Stimulated activated CD8-positive, alpha-beta memory T cell treated with anti-CD3 and anti-CD28 coated beads, Interleukin-15, amount 100 ng/mL, for 4 hours (primary cell): ENCODE results near the gene MTHFSD.

Source experiments
- DNase-seq, 2 donors: peaks; one replicate each; pipeline ENCODE4 v3.0.0-alpha.2; 2020; ENCODE audit warnings: low read depth in 2 of 2

The MTHFSD gene

DNA sequence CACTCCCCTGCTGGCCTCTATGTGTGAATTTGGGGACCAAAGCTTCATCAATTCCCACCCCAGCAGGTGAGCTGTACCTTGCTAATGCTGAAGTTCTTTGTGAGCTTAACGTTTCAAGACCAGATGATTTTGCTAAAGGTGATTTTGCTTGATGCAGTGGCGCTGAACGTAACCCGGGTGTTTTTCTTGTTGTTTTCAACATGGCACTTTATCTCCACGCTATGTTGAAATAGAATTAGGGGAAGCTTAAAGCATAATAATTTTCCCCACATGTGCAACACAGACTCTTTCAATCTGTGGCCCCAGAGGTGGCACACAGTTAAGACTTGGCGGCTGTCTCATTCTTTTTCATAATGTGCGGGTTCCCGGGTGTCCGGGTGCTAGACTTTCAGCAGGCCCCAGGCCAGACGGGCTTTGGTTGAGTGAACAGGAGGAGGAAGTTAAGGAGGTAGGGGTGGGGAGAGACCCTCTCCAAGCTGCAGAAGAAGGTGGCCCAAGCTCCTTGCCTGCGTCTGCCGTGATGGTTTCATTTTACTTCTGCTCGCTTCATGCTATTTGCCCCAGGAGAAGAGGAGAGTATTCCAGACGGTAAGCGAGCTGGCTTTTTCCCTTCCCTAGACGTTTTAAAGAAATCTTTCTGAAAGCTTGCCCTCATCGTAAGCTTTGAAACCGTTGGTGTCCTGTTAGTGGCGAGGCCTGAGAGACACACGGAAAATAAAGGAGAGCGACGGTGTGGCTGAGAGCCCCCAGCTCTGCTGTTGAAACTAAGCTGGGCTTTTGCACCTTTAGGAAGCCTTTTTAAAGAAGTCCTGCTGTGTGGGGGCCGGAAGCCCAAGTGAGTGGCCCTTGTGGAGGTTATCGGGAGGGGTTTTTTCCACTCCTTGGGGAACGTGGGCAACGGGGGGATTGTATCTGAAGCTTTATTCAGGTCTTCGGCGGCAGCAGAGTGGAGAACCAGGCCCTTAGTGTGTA lies 15.8 kb upstream of the MTHFSD start:
- DNase-seq: no peak

GRCh38 chr16:86569701-86570447 lies 14.8 kb upstream of the MTHFSD start:
- DNase-seq: no peak

DNA sequence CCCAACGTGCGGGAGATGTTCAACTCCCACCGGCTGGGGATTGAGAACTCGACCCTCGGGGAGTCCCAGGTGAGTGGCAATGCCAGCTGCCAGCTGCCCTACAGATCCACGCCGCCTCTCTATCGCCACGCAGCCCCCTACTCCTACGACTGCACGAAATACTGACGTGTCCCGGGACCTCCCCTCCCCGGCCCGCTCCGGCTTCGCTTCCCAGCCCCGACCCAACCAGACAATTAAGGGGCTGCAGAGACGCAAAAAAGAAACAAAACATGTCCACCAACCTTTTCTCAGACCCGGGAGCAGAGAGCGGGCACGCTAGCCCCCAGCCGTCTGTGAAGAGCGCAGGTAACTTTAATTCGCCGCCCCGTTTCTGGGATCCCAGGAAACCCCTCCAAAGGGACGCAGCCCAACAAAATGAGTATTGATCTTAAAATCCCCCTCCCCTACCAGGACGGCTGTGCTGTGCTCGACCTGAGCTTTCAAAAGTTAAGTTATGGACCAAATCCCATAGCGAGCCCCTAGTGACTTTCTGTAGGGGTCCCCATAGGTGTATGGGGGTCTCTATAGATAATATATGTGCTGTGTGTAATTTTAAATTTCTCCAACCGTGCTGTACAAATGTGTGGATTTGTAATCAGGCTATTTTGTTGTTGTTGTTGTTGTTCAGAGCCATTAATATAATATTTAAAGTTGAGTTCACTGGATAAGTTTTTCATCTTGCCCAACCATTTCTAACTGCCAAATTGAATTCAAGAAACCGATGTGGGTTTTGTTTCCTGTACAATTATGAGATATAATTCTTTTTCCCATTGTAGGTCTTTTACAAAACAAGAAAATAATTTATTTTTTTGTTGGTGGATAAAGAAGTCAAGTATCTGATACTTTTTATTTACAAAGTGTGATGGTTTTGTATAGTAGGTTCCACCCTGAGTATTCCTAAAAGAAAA lies 13.9 kb upstream of the MTHFSD start:
- DNase-seq: no peak

DNA sequence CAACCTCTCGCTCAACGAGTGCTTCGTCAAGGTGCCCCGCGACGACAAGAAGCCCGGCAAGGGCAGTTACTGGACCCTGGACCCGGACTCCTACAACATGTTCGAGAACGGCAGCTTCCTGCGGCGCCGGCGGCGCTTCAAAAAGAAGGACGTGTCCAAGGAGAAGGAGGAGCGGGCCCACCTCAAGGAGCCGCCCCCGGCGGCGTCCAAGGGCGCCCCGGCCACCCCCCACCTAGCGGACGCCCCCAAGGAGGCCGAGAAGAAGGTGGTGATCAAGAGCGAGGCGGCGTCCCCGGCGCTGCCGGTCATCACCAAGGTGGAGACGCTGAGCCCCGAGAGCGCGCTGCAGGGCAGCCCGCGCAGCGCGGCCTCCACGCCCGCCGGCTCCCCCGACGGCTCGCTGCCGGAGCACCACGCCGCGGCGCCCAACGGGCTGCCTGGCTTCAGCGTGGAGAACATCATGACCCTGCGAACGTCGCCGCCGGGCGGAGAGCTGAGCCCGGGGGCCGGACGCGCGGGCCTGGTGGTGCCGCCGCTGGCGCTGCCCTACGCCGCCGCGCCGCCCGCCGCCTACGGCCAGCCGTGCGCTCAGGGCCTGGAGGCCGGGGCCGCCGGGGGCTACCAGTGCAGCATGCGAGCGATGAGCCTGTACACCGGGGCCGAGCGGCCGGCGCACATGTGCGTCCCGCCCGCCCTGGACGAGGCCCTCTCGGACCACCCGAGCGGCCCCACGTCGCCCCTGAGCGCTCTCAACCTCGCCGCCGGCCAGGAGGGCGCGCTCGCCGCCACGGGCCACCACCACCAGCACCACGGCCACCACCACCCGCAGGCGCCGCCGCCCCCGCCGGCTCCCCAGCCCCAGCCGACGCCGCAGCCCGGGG lies 12.9 kb upstream of the MTHFSD start:
- no peak for DNase-seq

GRCh38 chr16:86566966-86567700 lies 12.1 kb upstream of the MTHFSD start:
- no peak for DNase-seq

DNA sequence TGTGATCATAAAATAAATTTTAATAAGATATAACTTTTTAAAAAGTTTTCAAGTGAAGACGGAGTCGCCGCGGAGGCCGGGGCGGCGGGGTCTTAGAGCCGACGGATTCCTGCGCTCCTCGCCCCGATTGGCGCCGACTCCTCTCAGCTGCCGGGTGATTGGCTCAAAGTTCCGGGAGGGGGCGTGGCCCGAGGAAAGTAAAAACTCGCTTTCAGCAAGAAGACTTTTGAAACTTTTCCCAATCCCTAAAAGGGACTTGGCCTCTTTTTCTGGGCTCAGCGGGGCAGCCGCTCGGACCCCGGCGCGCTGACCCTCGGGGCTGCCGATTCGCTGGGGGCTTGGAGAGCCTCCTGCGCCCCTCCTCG lies 11.5 kb upstream of the MTHFSD start, which contains the start of gene FOXC2:
FOXC2 (plus strand) TSS at position 229 of the 365 bp plus-strand sequence. CDS start 507 bp downstream, outside the sequence.
- no peak for DNase-seq

DNA sequence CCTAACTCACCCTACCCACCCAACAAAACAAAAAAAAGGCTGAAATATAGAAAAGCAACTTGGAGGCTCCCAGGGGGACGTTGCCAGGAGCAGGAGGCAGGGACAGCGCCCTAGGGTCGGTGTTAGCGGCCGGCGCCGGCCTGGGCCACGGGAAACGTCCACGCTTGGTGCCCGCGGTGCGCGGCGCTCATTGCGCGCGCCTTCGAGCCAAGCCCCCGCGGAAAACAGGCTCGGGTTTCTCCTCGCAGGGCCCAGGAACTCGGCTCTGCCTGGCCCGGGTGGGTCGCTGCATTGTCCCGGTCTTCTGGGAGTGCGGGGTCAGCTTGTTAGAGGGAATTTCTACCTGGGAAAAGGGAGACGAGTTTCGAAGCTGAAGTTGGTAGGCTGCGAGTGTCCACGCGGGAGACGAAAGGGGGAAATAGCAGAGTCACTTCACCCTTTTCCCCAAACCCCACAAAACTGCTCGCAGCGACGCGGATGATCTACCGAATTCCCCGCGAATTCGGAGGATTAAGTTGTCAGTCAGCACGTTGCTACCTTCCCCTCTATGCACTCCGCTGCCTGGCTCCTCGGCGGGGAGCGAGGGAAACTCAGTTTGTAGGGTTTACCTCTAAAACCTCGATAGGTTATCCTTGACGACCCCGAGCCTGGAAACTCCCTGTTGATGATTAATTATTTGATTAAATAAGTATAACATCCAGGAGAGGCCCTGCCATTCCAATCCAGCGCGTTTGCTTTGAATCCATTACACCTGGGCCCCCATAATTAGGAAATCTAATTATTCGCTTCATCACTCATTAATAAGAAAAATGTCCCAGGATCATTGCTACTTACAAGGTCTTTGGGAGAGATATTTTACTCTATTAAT lies 10.8 kb upstream of the MTHFSD start:
- DNase-seq: no peak

- no peak for DNase-seq
Measured at GRCh38 chr16:86565181-86565631, 10.2 kb upstream of the MTHFSD start.

- DNase-seq: peak; percentile 50 to 74
Measured at GRCh38 chr16:86563469-86564345, 8.7 kb upstream of the MTHFSD start.

DNA sequence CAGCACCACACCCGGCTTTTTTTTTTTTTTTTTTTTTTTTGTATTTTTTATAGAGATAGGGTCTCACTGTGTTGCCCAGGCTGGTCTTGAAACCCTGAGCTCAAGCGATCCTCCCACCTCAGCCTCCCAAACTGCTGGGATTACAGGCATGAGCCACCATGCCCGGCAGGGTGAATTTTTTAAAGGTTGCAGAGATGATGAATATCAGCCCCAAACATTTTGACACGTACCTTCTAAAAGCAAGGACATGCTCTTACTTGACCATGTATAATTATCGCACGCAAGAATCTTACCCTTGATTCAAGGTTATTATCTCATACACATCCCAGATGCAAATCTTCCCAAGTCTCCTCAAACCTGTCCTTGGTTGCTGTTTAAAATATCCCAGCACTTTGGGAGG lies 7.3 kb upstream of the MTHFSD start:
- DNase-seq: no peak

GRCh38 chr16:86559802-86560305 lies 4.8 kb upstream of the MTHFSD start:
- DNase-seq: no peak

DNA sequence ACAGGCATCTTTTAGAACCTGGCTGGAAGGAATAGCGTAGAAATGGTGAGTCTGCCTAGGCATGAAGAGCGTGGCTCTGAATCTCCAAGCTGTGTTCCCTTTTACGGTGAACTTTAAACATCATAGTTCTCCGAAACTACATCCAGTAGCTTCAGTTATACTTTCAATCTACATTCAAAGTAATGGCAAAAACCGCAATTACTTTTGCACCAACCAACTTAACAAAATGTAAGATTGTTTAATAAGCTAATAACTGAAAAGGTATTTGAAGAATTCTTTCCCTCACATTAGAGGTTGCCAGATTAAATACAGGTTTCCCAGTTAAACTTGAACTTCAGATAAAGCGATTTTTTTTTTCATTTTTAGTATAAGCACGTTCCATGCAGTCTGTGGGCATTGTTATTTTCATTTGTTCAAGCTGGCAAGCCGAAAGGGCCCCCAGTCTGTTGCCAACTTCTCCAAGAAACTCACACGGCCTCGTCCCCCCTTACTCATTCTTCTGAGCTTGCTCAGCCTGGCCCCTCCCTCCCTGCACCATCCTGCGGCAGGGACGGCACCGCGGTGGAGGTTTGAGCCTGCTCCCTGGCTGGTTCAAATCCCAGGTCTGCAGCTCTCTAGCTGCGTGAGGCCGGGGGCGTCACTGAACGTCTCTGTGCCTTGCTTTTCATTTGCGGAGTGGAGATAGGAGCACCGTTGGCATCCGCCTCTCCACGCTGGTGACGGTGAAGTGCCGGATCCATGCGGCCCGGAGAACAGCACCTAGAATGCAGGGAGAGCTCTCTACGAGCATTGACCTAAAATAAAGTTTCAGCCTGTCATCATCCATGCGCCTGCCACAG lies 3.5 kb upstream of the MTHFSD start:
- no peak for DNase-seq

- DNase-seq: no peak
Measured at GRCh38 chr16:86557587-86557986, 2.6 kb upstream of the MTHFSD start.

GRCh38 chr16:86556576-86556975 lies 1.5 kb upstream of the MTHFSD start:
- no peak for DNase-seq

GRCh38 chr16:86555704-86556075 lies 655 bp upstream of the MTHFSD start:
- DNase-seq: no peak

GRCh38 chr16:86554599-86554916 lies 477 bp downstream of the MTHFSD start:
- no peak for DNase-seq

GRCh38 chr16:86553356-86553755 lies 1.7 kb downstream of the MTHFSD start:
- no peak for DNase-seq
